IMR-90 (cell line): ENCODE measurements around the gene MIEF2. TPM values are rescaled to one million over a fixed set of nuclear protein-coding genes. Genes with fewer than 3 reads are reported as not detected.

Experiments used
- ATAC-seq: fragments of 200-7000 bp; cut with Tn5 transposase; 2 replicates; pipeline ENCODE4 v1.9.1; 2020; ENCODE audit warnings: low read depth, mild to moderate bottlenecking, moderate library complexity
- BruUV-seq: library from RNA; stranded (reverse); fragments of 400-500 nt; replicated peaks from 2 replicates; lab custom pipeline; 2021; lab: Mats Ljungman, UMichigan
- CTCF ChIA-PET: fragments of 300-600 bp; formaldehyde crosslinking; extraction: SDS; loops from one replicate; lab custom pipeline; 2021; ENCODE audit warnings: antibody characterized with exemption; lab: Yijun Ruan, JAX
- POLR2A ChIA-PET: fragments of 300-600 bp; sonication (Branson Sonifier 250); formaldehyde crosslinking; loops from one replicate; lab custom pipeline; 2022; ENCODE audit warnings: antibody characterized with exemption; ENCODE audit not compliant: unreplicated experiment; lab: Charles Lee
- DNase-seq: peaks from one replicate; pipeline ENCODE4 v3.0.0; 2013
- H2AFZ ChIP-seq: replicated peaks from 2 replicates; pipeline ENCODE3; 2013; ENCODE audit warnings: low read length, mild to moderate bottlenecking; ENCODE audit not compliant: poor library complexity
- H2AK5ac ChIP-seq: 2 replicates; pipeline ENCODE4 v1.6.1; 2013; ENCODE audit warnings: low read depth, low read length, inconsistent platforms
- H2AK9ac ChIP-seq: replicated peaks from 2 replicates; pipeline ENCODE3; 2013; ENCODE audit warnings: mild to moderate bottlenecking, low read depth, low read length, moderate library complexity; ENCODE audit not compliant: poor library complexity
- H2BK120ac ChIP-seq: 2 replicates; pipeline ENCODE4 v1.6.1; 2013; ENCODE audit warnings: low read depth, low read length, inconsistent platforms
- H2BK15ac ChIP-seq: 3 replicates; pipeline ENCODE4 v1.6.1; 2013; ENCODE audit warnings: low read depth, low read length, inconsistent platforms
- H2BK20ac ChIP-seq: 2 replicates; pipeline ENCODE4 v1.6.1; 2013; ENCODE audit warnings: low read depth, mild to moderate bottlenecking, inconsistent platforms, low read length, moderate library complexity
- H2BK5ac ChIP-seq: 2 replicates; pipeline ENCODE4 v1.6.1; 2013; ENCODE audit warnings: mild to moderate bottlenecking, low read depth, low read length, inconsistent platforms; ENCODE audit not compliant: poor library complexity, severe bottlenecking
- H3K14ac ChIP-seq: replicated peaks from 2 replicates; pipeline ENCODE4 v1.6.1; 2013; ENCODE audit warnings: low read depth, low read length, inconsistent platforms
- H3K18ac ChIP-seq: 2 replicates; pipeline ENCODE4 v1.6.1; 2013; ENCODE audit warnings: low read depth, low read length, control low read depth
- H3K23ac ChIP-seq: 2 replicates; pipeline ENCODE4 v1.6.1; 2013; ENCODE audit warnings: low read depth, low read length, inconsistent platforms
- H3K27ac ChIP-seq: 2 replicates; pipeline ENCODE4 v1.5.1; 2013; ENCODE audit warnings: mild to moderate bottlenecking, control low read depth, low read length; ENCODE audit not compliant: insufficient read depth
- H3K27me3 ChIP-seq: 2 replicates; pipeline ENCODE4 v1.6.1; 2013; ENCODE audit warnings: low read length; ENCODE audit not compliant: control insufficient read depth, insufficient read depth
- H3K36me3 ChIP-seq: 2 replicates; pipeline ENCODE4 v1.6.1; 2013; ENCODE audit warnings: low read length, mixed read lengths; ENCODE audit not compliant: control insufficient read depth, insufficient read depth
- H3K4ac ChIP-seq: 2 replicates; pipeline ENCODE4 v1.6.1; 2013; ENCODE audit warnings: low read depth, low read length, inconsistent platforms
- H3K4me1 ChIP-seq: 2 replicates; pipeline ENCODE4 v1.6.1; 2013; ENCODE audit warnings: low read length, mixed read lengths; ENCODE audit not compliant: control insufficient read depth, insufficient read depth
- H3K4me2 ChIP-seq: 2 replicates; pipeline ENCODE4 v1.6.1; 2013; ENCODE audit warnings: low read depth, mild to moderate bottlenecking, control low read depth, low read length, moderate library complexity
- H3K4me3 ChIP-seq: 2 replicates; pipeline ENCODE4 v1.5.1; 2013; ENCODE audit warnings: low read depth, mild to moderate bottlenecking, control low read depth, low read length, moderate library complexity; ENCODE audit not compliant: insufficient read depth
- H3K56ac ChIP-seq: 2 replicates; pipeline ENCODE4 v1.6.1; 2013; ENCODE audit warnings: low read length, inconsistent platforms; ENCODE audit not compliant: insufficient read depth; ENCODE audit errors: extremely low read depth
- H3K79me1 ChIP-seq, 2 experiments: 2 replicates each; pipeline ENCODE4 v1.6.1; 2013; ENCODE audit warnings: low read length in 2 of 2, inconsistent platforms in 1 of 2, low read depth in 1 of 2
- H3K9ac ChIP-seq: 2 replicates; pipeline ENCODE4 v1.6.1; 2013; ENCODE audit warnings: low read depth, low read length, control low read depth
- H3K9me1 ChIP-seq: 2 replicates; pipeline ENCODE4 v1.6.1; 2013; ENCODE audit warnings: low read length, inconsistent platforms; ENCODE audit not compliant: insufficient read depth
- H3K9me3 ChIP-seq: 2 replicates; pipeline ENCODE4 v1.6.1; 2013; ENCODE audit warnings: low read length; ENCODE audit not compliant: control insufficient read depth, insufficient read depth
- H4K20me1 ChIP-seq: 2 replicates; pipeline ENCODE4 v1.6.1; 2013; ENCODE audit warnings: low read length, inconsistent platforms; ENCODE audit not compliant: insufficient read depth
- H4K5ac ChIP-seq: 2 replicates; pipeline ENCODE4 v1.6.1; 2013; ENCODE audit warnings: mild to moderate bottlenecking, low read depth, low read length, control low read depth
- H4K8ac ChIP-seq, 2 experiments: 2 replicates each; pipeline ENCODE4 v1.6.1; 2013; ENCODE audit warnings: low read depth in 2 of 2, low read length in 2 of 2, control low read depth in 1 of 2, inconsistent platforms in 1 of 2
- H4K91ac ChIP-seq: 2 replicates; pipeline ENCODE4 v1.6.1; 2013; ENCODE audit warnings: low read depth, low read length, inconsistent platforms; ENCODE audit not compliant: insufficient read depth
- BHLHE40 ChIP-seq: fragments of 150-350 bp; IDR thresholded peaks from 2 replicates; pipeline ENCODE4 v1.6.1; 2016; ENCODE audit warnings: mild to moderate bottlenecking, low read depth, low read length
- CEBPB ChIP-seq: IDR thresholded peaks from 2 replicates; pipeline ENCODE4 v1.6.1; 2012; ENCODE audit warnings: low read depth, low read length, improper control_type of control experiment
- CHD1 ChIP-seq: IDR thresholded peaks from 2 replicates; pipeline ENCODE4 v1.6.1; 2012; ENCODE audit warnings: low read depth, low read length, improper control_type of control experiment
- FOS ChIP-seq: fragments of 150-350 bp; IDR thresholded peaks from 2 replicates; pipeline ENCODE4 v1.6.1; 2016; ENCODE audit warnings: low read depth, low read length
- MAFK ChIP-seq: IDR thresholded peaks from 2 replicates; pipeline ENCODE4 v1.6.1; 2012; ENCODE audit warnings: low read depth, low read length, improper control_type of control experiment
- MAZ ChIP-seq: IDR thresholded peaks from 2 replicates; pipeline ENCODE4 v1.6.1; 2012; ENCODE audit warnings: low read depth, mild to moderate bottlenecking, low read length, improper control_type of control experiment, moderate library complexity, borderline replicate concordance
- MXI1 ChIP-seq: IDR thresholded peaks from 2 replicates; pipeline ENCODE4 v1.6.1; 2012; ENCODE audit warnings: low read depth, mild to moderate bottlenecking, low read length, moderate library complexity, borderline replicate concordance
- NFE2L2 ChIP-seq: fragments of 150-350 bp; IDR thresholded peaks from 2 replicates; pipeline ENCODE4 v1.6.1; 2016; ENCODE audit warnings: low read depth, mild to moderate bottlenecking, low read length
- POLR2A ChIP-seq: IDR thresholded peaks from 2 replicates; pipeline ENCODE4 v1.6.1; 2012; ENCODE audit warnings: mild to moderate bottlenecking, low read depth, low read length
- RAD21 ChIP-seq: IDR thresholded peaks from 2 replicates; pipeline ENCODE4 v1.6.1; 2012; ENCODE audit warnings: low read length, improper control_type of control experiment
- RCOR1 ChIP-seq: IDR thresholded peaks from 2 replicates; pipeline ENCODE4 v1.6.1; 2012; ENCODE audit warnings: mild to moderate bottlenecking, low read length, improper control_type of control experiment; ENCODE audit not compliant: insufficient replicate concordance
- SMC3 ChIP-seq: fragments of 150-350 bp; IDR thresholded peaks from 2 replicates; pipeline ENCODE4 v1.6.1; 2016; ENCODE audit warnings: low read depth, mild to moderate bottlenecking, antibody characterized with exemption, low read length, moderate library complexity
- WGBS, 2 experiments: methylation state at CpG; one replicate each; pipeline versions ENCODE4 v1.1.5 to v1.1.7; 2013; ENCODE audit warnings: missing lambda C conversion rate in 2 of 2; ENCODE audit not compliant: insufficient read length in 1 of 2; ENCODE audit errors: extremely low coverage in 2 of 2; 5-methylcytosine and 5-hydroxymethylcytosine counted together
- dilution Hi-C: fragments of 300-500 bp; cut with HindIII; formaldehyde crosslinking; loops from one replicate; pipeline ENCODE4 v1.14.3; 2018; ENCODE audit warnings: low sequenced_read_pairs; ENCODE audit not compliant: unreplicated experiment
- in situ Hi-C: fragments of 300-500 bp; cut with MboI; formaldehyde crosslinking; loops from 3 replicates; pipeline ENCODE4 v1.14.3; 2019; ENCODE audit warnings: low sequenced_read_pairs, inconsistent platforms, mixed read lengths
- intact Hi-C: fragments of 100-400 bp; cut with micrococcal nuclease; formaldehyde crosslinking; loops from 2 replicates; pipeline ENCODE4 v1.10.0; 2022
- polyA plus RNA-seq, 3 experiments: library from polyadenylated mRNA; depleted of rRNA; stranded (reverse); fragments of >200 nt; gene quantifications; 2 replicates each; pipeline ENCODE4 v1.2.3, GENCODE V29; 2012; ENCODE audit warnings: low replicate concordance in 1 of 3
- total RNA-seq: library from RNA; depleted of rRNA; stranded (reverse); fragments of >200 nt; gene quantifications from 2 replicates; pipeline ENCODE4 v1.2.3, GENCODE V29; 2012
- TF ChIP-seq, protein P1 (sequence below): conservative IDR thresholded peaks from 2 replicates; pipeline ENCODE4 v1.5.1; 2012; ENCODE audit warnings: mild to moderate bottlenecking, low read depth, low read length, improper control_type of control experiment
- TF ChIP-seq, protein P2 (sequence below): fragments of 150-350 bp; IDR thresholded peaks from 2 replicates; pipeline ENCODE4 v1.6.1; 2016; ENCODE audit warnings: low read depth, mild to moderate bottlenecking, low read length, moderate library complexity, borderline replicate concordance
- TF ChIP-seq, protein P3 (sequence below): fragments of 150-350 bp; IDR thresholded peaks from 2 replicates; pipeline ENCODE4 v1.6.1; 2017; ENCODE audit warnings: mild to moderate bottlenecking, antibody characterized with exemption, low read length, low read depth

Gene MIEF2
- total and polyA plus RNA-seq, 2 of the 4 experiments (the other 2 are of a cell fraction): 9.1 to 26.6 TPM

DNA sequence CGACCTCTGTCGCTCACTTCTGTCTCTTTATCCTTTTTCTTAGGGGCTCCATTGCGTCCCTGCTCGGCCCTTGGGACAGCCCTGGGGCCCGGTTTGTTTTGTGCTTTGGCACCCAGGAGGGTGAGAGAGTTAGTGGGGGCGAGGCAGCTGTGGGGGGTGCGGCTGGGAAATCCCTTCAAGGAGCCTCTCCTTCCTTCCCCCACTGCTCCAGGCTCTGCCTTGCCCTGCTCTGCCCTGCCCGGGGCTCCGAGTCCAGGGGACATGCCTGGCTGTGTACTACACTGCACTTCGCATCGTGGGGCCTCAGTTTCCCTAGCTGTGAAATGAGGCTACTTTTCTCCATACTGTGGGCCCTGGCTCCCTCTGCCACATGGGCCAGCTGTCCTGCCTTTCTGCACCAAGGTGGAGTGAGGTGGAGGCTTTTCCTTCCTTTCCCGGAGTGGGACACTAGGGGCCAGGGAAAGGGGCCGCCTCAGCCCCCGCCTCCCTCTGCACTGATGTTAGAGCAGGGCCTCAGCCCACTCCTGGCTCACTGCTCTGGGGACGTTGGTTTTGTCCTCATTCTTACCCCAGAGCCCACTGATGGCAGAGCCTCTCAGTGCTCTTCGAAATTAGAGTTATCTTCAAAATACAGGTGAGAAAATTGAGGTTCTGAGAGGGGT, 34.0 kb upstream of the MIEF2 start:
- Histone ChIP-seq H4K91ac (peak overlapping the region; percentile 25), H2AK9ac (peak overlapping the region; percentile 98), H3K56ac (peak overlapping the region; percentile 74), H3K9me1 (peaks cover 18% of the 10 kb centered on the region), H3K23ac (peak overlapping the region; percentile 81), H4K20me1 (peaks cover 47% of the 10 kb centered on the region), H2BK120ac (peak overlapping the region; percentile 30; the same call in 1 of the 2 replicates), H3K9me3 (no peaks in the 10 kb centered on the region), H2BK20ac (no peak overlapping the region), H2AFZ (peak overlapping the region; percentile 95), H2BK5ac (peak overlapping the region; percentile 15), H3K27me3 (no peaks in the 10 kb centered on the region), H3K4me2 (peak overlapping the region; percentile 91), H2BK15ac (no peak overlapping the region), H3K4ac (peak overlapping the region; percentile 42), H2AK5ac (peak overlapping the region; percentile 68), H4K8ac (peak overlapping the region in 1 of 2 experiments; percentile 16; a peak in 2 of 4 replicates), H3K79me1 (peaks cover 16 to 60% of the 10 kb centered on the region in 2 experiments), H3K36me3 (no peaks in the 10 kb centered on the region), H4K5ac (peak overlapping the region; percentile 11; the same call in 1 of the 2 replicates), H3K4me3 (peak overlapping the region; percentile 75), H3K27ac (peak overlapping the region; percentile 71), H3K9ac (peak overlapping the region; percentile 86), H3K18ac (peak overlapping the region; percentile 3; the same call in 1 of the 2 replicates), H3K4me1 (peaks cover 18% of the 10 kb centered on the region), H3K14ac (peak overlapping the region; percentile 90)
- POLR2A ChIA-PET: no interaction called here
- WGBS, 2 experiments: 0% methylated on average over 2 of the region's 16 CpGs; no CpG with 5 or more reads in 1 of the 2 experiments
- ATAC-seq (peak; percentile 3; the same call in 1 of the 2 replicates), DNase-seq (peak; percentile 11)
- intact Hi-C loops (no loop called here), dilution Hi-C loops (no loop called here), in situ Hi-C loops (no loop called here)
- CTCF ChIA-PET: no interaction called here
- no TSS peak for BruUV-seq
- TF ChIP-seq MAZ (no peak), CHD1 (no peak), FOS (no peak), MXI1 (no peak), RCOR1 (no peak), RAD21 (no peak), CEBPB (no peak), POLR2A (no peak), MAFK (no peak), BHLHE40 (no peak), SMC3 (no peak), NFE2L2 (no peak)
- TF ChIP-seq, protein P1, sequence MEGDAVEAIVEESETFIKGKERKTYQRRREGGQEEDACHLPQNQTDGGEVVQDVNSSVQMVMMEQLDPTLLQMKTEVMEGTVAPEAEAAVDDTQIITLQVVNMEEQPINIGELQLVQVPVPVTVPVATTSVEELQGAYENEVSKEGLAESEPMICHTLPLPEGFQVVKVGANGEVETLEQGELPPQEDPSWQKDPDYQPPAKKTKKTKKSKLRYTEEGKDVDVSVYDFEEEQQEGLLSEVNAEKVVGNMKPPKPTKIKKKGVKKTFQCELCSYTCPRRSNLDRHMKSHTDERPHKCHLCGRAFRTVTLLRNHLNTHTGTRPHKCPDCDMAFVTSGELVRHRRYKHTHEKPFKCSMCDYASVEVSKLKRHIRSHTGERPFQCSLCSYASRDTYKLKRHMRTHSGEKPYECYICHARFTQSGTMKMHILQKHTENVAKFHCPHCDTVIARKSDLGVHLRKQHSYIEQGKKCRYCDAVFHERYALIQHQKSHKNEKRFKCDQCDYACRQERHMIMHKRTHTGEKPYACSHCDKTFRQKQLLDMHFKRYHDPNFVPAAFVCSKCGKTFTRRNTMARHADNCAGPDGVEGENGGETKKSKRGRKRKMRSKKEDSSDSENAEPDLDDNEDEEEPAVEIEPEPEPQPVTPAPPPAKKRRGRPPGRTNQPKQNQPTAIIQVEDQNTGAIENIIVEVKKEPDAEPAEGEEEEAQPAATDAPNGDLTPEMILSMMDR: no peak
- TF ChIP-seq, protein P2, sequence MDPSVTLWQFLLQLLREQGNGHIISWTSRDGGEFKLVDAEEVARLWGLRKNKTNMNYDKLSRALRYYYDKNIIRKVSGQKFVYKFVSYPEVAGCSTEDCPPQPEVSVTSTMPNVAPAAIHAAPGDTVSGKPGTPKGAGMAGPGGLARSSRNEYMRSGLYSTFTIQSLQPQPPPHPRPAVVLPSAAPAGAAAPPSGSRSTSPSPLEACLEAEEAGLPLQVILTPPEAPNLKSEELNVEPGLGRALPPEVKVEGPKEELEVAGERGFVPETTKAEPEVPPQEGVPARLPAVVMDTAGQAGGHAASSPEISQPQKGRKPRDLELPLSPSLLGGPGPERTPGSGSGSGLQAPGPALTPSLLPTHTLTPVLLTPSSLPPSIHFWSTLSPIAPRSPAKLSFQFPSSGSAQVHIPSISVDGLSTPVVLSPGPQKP: no peak
- TF ChIP-seq, protein P3, sequence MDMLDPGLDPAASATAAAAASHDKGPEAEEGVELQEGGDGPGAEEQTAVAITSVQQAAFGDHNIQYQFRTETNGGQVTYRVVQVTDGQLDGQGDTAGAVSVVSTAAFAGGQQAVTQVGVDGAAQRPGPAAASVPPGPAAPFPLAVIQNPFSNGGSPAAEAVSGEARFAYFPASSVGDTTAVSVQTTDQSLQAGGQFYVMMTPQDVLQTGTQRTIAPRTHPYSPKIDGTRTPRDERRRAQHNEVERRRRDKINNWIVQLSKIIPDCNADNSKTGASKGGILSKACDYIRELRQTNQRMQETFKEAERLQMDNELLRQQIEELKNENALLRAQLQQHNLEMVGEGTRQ: no peak
